ENCODE measurements around the gene HAUS6. TPM values are rescaled to one million over a fixed set of nuclear protein-coding genes. Genes with fewer than 3 reads are reported as not detected.

HAUS6 gene
- total and polyA plus RNA-seq, 2 of the 13 experiments (the other 11 are each of a cell fraction or from before 2014, with no cell fraction given): 9.8 to 31.1 TPM

DNA sequence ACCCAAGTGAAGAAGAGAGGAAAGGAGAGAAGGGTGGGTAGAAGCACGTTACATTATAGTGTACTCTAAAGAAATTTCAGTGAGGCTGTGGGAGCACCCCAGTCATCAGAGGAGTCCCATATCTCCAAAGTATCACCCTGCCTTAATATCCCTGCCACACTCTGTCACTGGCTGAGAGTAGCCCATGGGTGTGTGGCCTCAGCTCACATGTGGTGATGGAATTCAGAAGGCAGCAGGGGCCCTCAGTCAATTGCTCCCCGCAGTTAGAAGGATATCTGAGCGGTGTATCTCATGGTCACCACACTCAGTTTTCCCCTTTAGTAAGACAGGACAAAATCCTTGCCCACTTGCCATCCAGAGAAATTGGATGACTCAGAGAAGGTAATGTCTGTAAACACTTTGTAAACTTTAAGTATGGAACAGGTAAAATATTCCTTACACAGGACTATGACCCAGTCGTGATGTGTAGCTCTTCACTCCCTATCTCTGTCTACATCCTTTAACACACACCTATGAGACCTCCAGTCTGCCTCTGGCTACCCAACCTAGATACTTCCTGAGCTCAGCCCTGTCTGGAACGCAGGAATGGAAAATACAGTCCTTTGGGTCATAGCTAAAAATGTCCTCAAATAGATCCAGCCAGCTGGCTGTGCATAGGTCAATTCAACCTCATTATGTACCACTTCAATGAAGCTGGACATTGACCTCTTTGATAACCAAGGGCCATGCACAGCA is 48.9 kb upstream of the HAUS6 start (continued):
- no peak for TF ChIP-seq ZMAT3 (CRISPR knock-in tag; conservative IDR thresholded peaks at IDR 0.05)
- no peak for TF ChIP-seq FOXA1 (IDR thresholded peaks at IDR 0.05)
- peak; percentile 72 for TF ChIP-seq FOXA1 (CRISPR knock-in tag; IDR thresholded peaks at IDR 0.05)
- TF ChIP-seq HDAC1 (CRISPR knock-in tag; IDR thresholded peaks at IDR 0.05): peak; percentile 76; the same call in 1 of the 2 replicates
- TF ChIP-seq, protein P1, sequence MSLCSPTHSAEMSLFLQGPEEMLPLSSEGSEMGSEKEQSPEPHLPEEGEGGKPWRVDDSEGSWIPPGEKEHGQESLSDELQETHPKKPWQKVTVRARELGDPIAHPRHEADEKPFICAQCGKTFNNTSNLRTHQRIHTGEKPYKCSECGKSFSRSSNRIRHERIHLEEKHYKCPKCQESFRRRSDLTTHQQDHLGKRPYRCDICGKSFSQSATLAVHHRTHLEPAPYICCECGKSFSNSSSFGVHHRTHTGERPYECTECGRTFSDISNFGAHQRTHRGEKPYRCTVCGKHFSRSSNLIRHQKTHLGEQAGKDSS (CRISPR knock-in tag; IDR thresholded peaks at IDR 0.05; ENCODE audit: borderline replicate concordance, low read depth): 0 out of 2 replicates have a peak, but pooled peaks have one; percentile 48
- TF ChIP-seq HNF4G (IDR thresholded peaks at IDR 0.05; ENCODE audit: borderline replicate concordance, low read depth, low read length): peak; percentile 97
- peak; percentile 91 for TF ChIP-seq HNF4G (CRISPR knock-in tag; IDR thresholded peaks at IDR 0.05; ENCODE audit: borderline replicate concordance, low read depth)
- peak; percentile 90 for TF ChIP-seq RCOR2 (CRISPR knock-in tag; IDR thresholded peaks at IDR 0.05)
- TF ChIP-seq ZNF775 (CRISPR knock-in tag; IDR thresholded peaks at IDR 0.05; ENCODE audit: borderline replicate concordance): no peak
- 0 out of 2 replicates have a peak, but pooled peaks have one; percentile 46 for TF ChIP-seq AKAP8 (CRISPR knock-in tag; IDR thresholded peaks at IDR 0.05)
- peak; percentile 89 for TF ChIP-seq ISL2 (CRISPR knock-in tag; IDR thresholded peaks at IDR 0.05)
- TF ChIP-seq, protein P2, sequence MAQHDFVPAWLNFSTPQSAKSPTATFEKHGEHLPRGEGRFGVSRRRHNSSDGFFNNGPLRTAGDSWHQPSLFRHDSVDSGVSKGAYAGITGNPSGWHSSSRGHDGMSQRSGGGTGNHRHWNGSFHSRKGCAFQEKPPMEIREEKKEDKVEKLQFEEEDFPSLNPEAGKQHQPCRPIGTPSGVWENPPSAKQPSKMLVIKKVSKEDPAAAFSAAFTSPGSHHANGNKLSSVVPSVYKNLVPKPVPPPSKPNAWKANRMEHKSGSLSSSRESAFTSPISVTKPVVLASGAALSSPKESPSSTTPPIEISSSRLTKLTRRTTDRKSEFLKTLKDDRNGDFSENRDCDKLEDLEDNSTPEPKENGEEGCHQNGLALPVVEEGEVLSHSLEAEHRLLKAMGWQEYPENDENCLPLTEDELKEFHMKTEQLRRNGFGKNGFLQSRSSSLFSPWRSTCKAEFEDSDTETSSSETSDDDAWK (CRISPR knock-in tag; IDR thresholded peaks at IDR 0.05): no peak
- TF ChIP-seq CAMTA2 (CRISPR knock-in tag; IDR thresholded peaks at IDR 0.05; ENCODE audit: borderline replicate concordance): no peak
- TF ChIP-seq KAT7 (CRISPR knock-in tag; IDR thresholded peaks at IDR 0.05; ENCODE audit: borderline replicate concordance): no peak
- no peak; the same call in 1 of the 2 replicates for TF ChIP-seq ZNF143 (CRISPR knock-in tag; IDR thresholded peaks at IDR 0.05)
- no peak for TF ChIP-seq CENPT (CRISPR knock-in tag; IDR thresholded peaks at IDR 0.05; ENCODE audit: low read depth)
- 0 out of 2 replicates have a peak, but pooled peaks have one; percentile 46 for TF ChIP-seq KDM3A (CRISPR knock-in tag; IDR thresholded peaks at IDR 0.05; ENCODE audit: low read depth)
- no peak for TF ChIP-seq ZNF616 (CRISPR knock-in tag; IDR thresholded peaks at IDR 0.05; ENCODE audit: low read depth)
- TF ChIP-seq MEIS1 (CRISPR knock-in tag; IDR thresholded peaks at IDR 0.05; ENCODE audit: borderline replicate concordance): peak; percentile 37
- TF ChIP-seq, protein P3, sequence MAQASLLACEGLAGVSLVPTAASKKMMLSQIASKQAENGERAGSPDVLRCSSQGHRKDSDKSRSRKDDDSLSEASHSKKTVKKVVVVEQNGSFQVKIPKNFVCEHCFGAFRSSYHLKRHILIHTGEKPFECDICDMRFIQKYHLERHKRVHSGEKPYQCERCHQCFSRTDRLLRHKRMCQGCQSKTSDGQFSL (CRISPR knock-in tag; IDR thresholded peaks at IDR 0.05): no peak
- TF ChIP-seq, protein P4, sequence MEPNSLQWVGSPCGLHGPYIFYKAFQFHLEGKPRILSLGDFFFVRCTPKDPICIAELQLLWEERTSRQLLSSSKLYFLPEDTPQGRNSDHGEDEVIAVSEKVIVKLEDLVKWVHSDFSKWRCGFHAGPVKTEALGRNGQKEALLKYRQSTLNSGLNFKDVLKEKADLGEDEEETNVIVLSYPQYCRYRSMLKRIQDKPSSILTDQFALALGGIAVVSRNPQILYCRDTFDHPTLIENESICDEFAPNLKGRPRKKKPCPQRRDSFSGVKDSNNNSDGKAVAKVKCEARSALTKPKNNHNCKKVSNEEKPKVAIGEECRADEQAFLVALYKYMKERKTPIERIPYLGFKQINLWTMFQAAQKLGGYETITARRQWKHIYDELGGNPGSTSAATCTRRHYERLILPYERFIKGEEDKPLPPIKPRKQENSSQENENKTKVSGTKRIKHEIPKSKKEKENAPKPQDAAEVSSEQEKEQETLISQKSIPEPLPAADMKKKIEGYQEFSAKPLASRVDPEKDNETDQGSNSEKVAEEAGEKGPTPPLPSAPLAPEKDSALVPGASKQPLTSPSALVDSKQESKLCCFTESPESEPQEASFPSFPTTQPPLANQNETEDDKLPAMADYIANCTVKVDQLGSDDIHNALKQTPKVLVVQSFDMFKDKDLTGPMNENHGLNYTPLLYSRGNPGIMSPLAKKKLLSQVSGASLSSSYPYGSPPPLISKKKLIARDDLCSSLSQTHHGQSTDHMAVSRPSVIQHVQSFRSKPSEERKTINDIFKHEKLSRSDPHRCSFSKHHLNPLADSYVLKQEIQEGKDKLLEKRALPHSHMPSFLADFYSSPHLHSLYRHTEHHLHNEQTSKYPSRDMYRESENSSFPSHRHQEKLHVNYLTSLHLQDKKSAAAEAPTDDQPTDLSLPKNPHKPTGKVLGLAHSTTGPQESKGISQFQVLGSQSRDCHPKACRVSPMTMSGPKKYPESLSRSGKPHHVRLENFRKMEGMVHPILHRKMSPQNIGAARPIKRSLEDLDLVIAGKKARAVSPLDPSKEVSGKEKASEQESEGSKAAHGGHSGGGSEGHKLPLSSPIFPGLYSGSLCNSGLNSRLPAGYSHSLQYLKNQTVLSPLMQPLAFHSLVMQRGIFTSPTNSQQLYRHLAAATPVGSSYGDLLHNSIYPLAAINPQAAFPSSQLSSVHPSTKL (CRISPR knock-in tag; IDR thresholded peaks at IDR 0.05): peak; percentile 94
- TF ChIP-seq GZF1 (CRISPR knock-in tag; IDR thresholded peaks at IDR 0.05): no peak
- TF ChIP-seq ZNF816 (CRISPR knock-in tag; IDR thresholded peaks at IDR 0.05; ENCODE audit: borderline replicate concordance): no peak
- peak; percentile 53 for TF ChIP-seq ZEB1 (IDR thresholded peaks at IDR 0.05; ENCODE audit: insufficient replicate concordance, low read depth)
- TF ChIP-seq SIX4 (CRISPR knock-in tag; IDR thresholded peaks at IDR 0.05): peak; percentile 55; the same call in 1 of the 2 replicates
- TF ChIP-seq HHEX (CRISPR knock-in tag; IDR thresholded peaks at IDR 0.05): no peak

Measured in HepG2 (cell line).